Fibroblast of lung (primary cell): ENCODE data around the gene PLCH2.

Experiments
- EZH2 ChIP-seq: IDR thresholded peaks from 2 replicates; pipeline ENCODE4 v1.5.1; 2012; ENCODE audit warnings: low read length, control low read depth, mild to moderate bottlenecking; ENCODE audit errors: missing control alignments
- TF ChIP-seq, protein P1 (sequence below), 2 donors: IDR thresholded peaks in 1 of 2; conservative IDR thresholded peaks in 1 of 2; 1 replicate in 1 of 2; 2 replicates in 1 of 2; pipeline ENCODE4 v1.5.1; 2011 to 2012; ENCODE audit warnings: low read length in 2 of 2, control low read depth in 1 of 2, inconsistent platforms in 1 of 2, low read depth in 1 of 2, mild to moderate bottlenecking in 1 of 2

DNA sequence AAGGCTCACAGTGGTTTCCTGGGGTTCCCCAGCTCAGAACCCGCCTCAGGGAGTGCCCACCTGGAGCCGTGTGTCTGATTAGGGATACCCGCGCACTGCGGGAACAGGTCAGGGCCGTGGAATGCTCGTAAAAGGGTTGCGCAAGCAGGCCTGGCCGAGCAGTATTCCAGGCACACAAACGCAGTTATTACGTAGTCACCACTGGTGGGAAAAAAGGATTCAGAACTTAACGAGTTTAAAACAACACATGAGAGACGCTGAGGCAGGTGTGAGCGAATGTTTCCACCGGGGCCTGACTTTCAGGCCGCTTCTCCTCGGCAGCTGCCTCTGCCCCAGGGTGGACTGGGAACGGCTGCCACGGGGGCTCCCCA is 18.2 kb downstream of the PLCH2 start:
- no peak for TF ChIP-seq EZH2
- TF ChIP-seq, protein P1, sequence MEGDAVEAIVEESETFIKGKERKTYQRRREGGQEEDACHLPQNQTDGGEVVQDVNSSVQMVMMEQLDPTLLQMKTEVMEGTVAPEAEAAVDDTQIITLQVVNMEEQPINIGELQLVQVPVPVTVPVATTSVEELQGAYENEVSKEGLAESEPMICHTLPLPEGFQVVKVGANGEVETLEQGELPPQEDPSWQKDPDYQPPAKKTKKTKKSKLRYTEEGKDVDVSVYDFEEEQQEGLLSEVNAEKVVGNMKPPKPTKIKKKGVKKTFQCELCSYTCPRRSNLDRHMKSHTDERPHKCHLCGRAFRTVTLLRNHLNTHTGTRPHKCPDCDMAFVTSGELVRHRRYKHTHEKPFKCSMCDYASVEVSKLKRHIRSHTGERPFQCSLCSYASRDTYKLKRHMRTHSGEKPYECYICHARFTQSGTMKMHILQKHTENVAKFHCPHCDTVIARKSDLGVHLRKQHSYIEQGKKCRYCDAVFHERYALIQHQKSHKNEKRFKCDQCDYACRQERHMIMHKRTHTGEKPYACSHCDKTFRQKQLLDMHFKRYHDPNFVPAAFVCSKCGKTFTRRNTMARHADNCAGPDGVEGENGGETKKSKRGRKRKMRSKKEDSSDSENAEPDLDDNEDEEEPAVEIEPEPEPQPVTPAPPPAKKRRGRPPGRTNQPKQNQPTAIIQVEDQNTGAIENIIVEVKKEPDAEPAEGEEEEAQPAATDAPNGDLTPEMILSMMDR (conservative IDR thresholded peaks at IDR 0.05 in 1 of 2, IDR thresholded peaks at IDR 0.05 in 1 of 2; ENCODE audit: low read depth in 1 of 2, low read length in 2 of 2), result no peak
